SK-N-SH treated with all-trans-retinoic acid at 6 μM for 48 hours (cell line): ENCODE results near the gene DNM2.

Experiments used
- ATAC-seq: fragments of 200-7000 bp; cut with Tn5 transposase; 3 replicates; pipeline ENCODE4 v1.9.1; 2020; ENCODE audit warnings: mild to moderate bottlenecking, moderate library complexity
- ARNTL ChIP-seq: fragments of 450-650 bp; formaldehyde crosslinking; IDR thresholded peaks from 2 replicates; pipeline ENCODE4 v1.5.0; 2020; ENCODE audit warnings: low read depth, mild to moderate bottlenecking, moderate library complexity, borderline replicate concordance
- BACH2 ChIP-seq: fragments of 250-450 bp; sonication (Bioruptor Pico); IDR thresholded peaks from 2 replicates; pipeline ENCODE4 v1.9.0; 2021; ENCODE audit warnings: mild to moderate bottlenecking, borderline replicate concordance
- CREB5 ChIP-seq: fragments of 250-450 bp; sonication (Bioruptor Pico); IDR thresholded peaks from 2 replicates; pipeline ENCODE4 v1.5.1; 2020; ENCODE audit warnings: low read depth, mild to moderate bottlenecking, moderate library complexity
- CSRNP3 ChIP-seq: fragments of 250-450 bp; sonication (Bioruptor Pico); IDR thresholded peaks from 2 replicates; pipeline ENCODE4 v1.5.1; 2021; ENCODE audit warnings: mild to moderate bottlenecking, moderate library complexity
- GLIS3 ChIP-seq: fragments of 250-450 bp; sonication (Bioruptor Pico); IDR thresholded peaks from 2 replicates; pipeline ENCODE4 v1.5.0; 2020; ENCODE audit warnings: mild to moderate bottlenecking, moderate library complexity
- OSR1 ChIP-seq: fragments of 250-450 bp; sonication (Bioruptor Pico); IDR thresholded peaks from 2 replicates; pipeline ENCODE4 v1.8.0; 2022; ENCODE audit warnings: moderate library complexity, mild to moderate bottlenecking, inconsistent platforms
- PATZ1 ChIP-seq: fragments of 250-450 bp; sonication (Bioruptor Pico); IDR thresholded peaks from 2 replicates; pipeline ENCODE4 v1.8.0; 2020; ENCODE audit warnings: mild to moderate bottlenecking, moderate library complexity, borderline replicate concordance
- PPARA ChIP-seq: fragments of 250-450 bp; sonication (Bioruptor Pico); IDR thresholded peaks from 2 replicates; pipeline ENCODE4 v1.5.0; 2020; ENCODE audit warnings: mild to moderate bottlenecking, borderline replicate concordance
- RARB ChIP-seq: fragments of 250-450 bp; sonication (Bioruptor Pico); IDR thresholded peaks from 2 replicates; pipeline ENCODE4 v1.8.0; 2021; ENCODE audit warnings: mild to moderate bottlenecking, moderate library complexity
- SNAI2 ChIP-seq: fragments of 250-450 bp; sonication (Bioruptor Pico); IDR thresholded peaks from 2 replicates; pipeline ENCODE4 v1.5.0; 2020; ENCODE audit warnings: mild to moderate bottlenecking, moderate library complexity
- TCF4 ChIP-seq: fragments of 250-450 bp; sonication (Bioruptor Pico); IDR thresholded peaks from 2 replicates; pipeline ENCODE4 v1.8.0; 2021; ENCODE audit warnings: mild to moderate bottlenecking, moderate library complexity, borderline replicate concordance
- TOX ChIP-seq: fragments of 250-450 bp; sonication (Bioruptor Pico); IDR thresholded peaks from 2 replicates; pipeline ENCODE4 v1.8.0; 2021; ENCODE audit warnings: mild to moderate bottlenecking, moderate library complexity, borderline replicate concordance
- TSHZ2 ChIP-seq: fragments of 250-450 bp; sonication (Bioruptor Pico); IDR thresholded peaks from 2 replicates; pipeline ENCODE4 v1.5.0; 2020; ENCODE audit warnings: mild to moderate bottlenecking, moderate library complexity
- ZC3H10 ChIP-seq: fragments of 250-450 bp; sonication (Bioruptor Pico); IDR thresholded peaks from 2 replicates; pipeline ENCODE4 v1.5.1; 2021; ENCODE audit warnings: mild to moderate bottlenecking, moderate library complexity
- ZFP3 ChIP-seq: fragments of 250-450 bp; sonication (Bioruptor Pico); IDR thresholded peaks from 2 replicates; pipeline ENCODE4 v1.5.0; 2020; ENCODE audit warnings: mild to moderate bottlenecking, moderate library complexity
- ZFP30 ChIP-seq: fragments of 450-650 bp; formaldehyde crosslinking; IDR thresholded peaks from 2 replicates; pipeline ENCODE4 v1.5.0; 2022; ENCODE audit warnings: mild to moderate bottlenecking, moderate library complexity
- ZNF565 ChIP-seq: fragments of 450-650 bp; formaldehyde crosslinking; conservative IDR thresholded peaks from 2 replicates; pipeline ENCODE4 v1.5.0; 2020; ENCODE audit warnings: low read depth, mild to moderate bottlenecking, moderate library complexity
- ZNF70 ChIP-seq: fragments of 450-650 bp; formaldehyde crosslinking; IDR thresholded peaks from 2 replicates; pipeline ENCODE4 v1.5.0; 2020; ENCODE audit warnings: mild to moderate bottlenecking, moderate library complexity

The DNM2 gene

GRCh38 chr19:10691883-10692282 is 26.0 kb upstream of the DNM2 start:
- no peak for ATAC-seq

GRCh38 chr19:10692673-10693264 is 25.1 kb upstream of the DNM2 start:
- ATAC-seq, result no peak
- TF ChIP-seq RARB (no peak), PATZ1 (no peak), PPARA (CRISPR knock-in tag) (no peak), ZNF70 (no peak), GLIS3 (CRISPR knock-in tag) (no peak)

More at GRCh38 chr19:10691883-10692282, 26.0 kb upstream of the DNM2 start:
- TF ChIP-seq OSR1 (no peak), TOX (CRISPR knock-in tag) (no peak), ZFP3 (CRISPR knock-in tag) (no peak), PATZ1 (no peak), BACH2 (CRISPR knock-in tag) (no peak), CSRNP3 (CRISPR knock-in tag) (no peak), CREB5 (CRISPR knock-in tag) (no peak), TSHZ2 (no peak), ZFP30 (CRISPR knock-in tag) (no peak), TCF4 (CRISPR knock-in tag) (no peak), ZNF70 (no peak)

- peak; percentile 3 for ATAC-seq
- TF ChIP-seq SNAI2 (CRISPR knock-in tag) (no peak), TSHZ2 (no peak), CREB5 (CRISPR knock-in tag) (no peak), ARNTL (no peak), PPARA (CRISPR knock-in tag) (no peak), BACH2 (CRISPR knock-in tag) (no peak), ZC3H10 (CRISPR knock-in tag) (no peak), ZNF565 (CRISPR knock-in tag) (no peak), ZFP30 (CRISPR knock-in tag) (no peak), PATZ1 (no peak), OSR1 (no peak)
Observed at GRCh38 chr19:10694706-10695307, 23.1 kb upstream of the DNM2 start.
